Smooth muscle cell (in vitro differentiated cells): ENCODE data around the gene OS9. TPM values are rescaled to one million over a fixed set of nuclear protein-coding genes. Genes with fewer than 3 reads are reported as not detected.

ENCODE experiments used
- DNase-seq: peaks from one replicate; lab custom pipeline; 2025; ENCODE audit not compliant: unreplicated experiment; lab: John Stamatoyannopoulos, UW
- H2AFZ ChIP-seq: fragments of 200-600 bp; sonication (generic); 2 replicates; pipeline ENCODE4 v1.6.0; 2016; ENCODE audit warnings: antibody characterized with exemption, low read depth, mild to moderate bottlenecking
- H3F3A ChIP-seq: fragments of 200-600 bp; sonication (generic); 2 replicates; pipeline ENCODE4 v1.6.0; 2017; ENCODE audit warnings: antibody characterized with exemption, low read depth
- H3K27ac ChIP-seq: fragments of 200-600 bp; sonication (generic); 2 replicates; pipeline ENCODE4 v1.5.1; 2016; ENCODE audit warnings: low read depth, mild to moderate bottlenecking
- H3K27me3 ChIP-seq: fragments of 200-600 bp; sonication (generic); 2 replicates; pipeline ENCODE4 v1.6.1; 2016; ENCODE audit warnings: low read depth, mild to moderate bottlenecking
- H3K36me3 ChIP-seq: fragments of 200-600 bp; sonication (generic); 2 replicates; pipeline ENCODE4 v1.5.1; 2016; ENCODE audit warnings: low read depth
- H3K4me1 ChIP-seq: fragments of 200-600 bp; sonication (generic); 2 replicates; pipeline ENCODE4 v1.5.1; 2016; ENCODE audit warnings: low read depth
- H3K4me2 ChIP-seq: fragments of 200-600 bp; sonication (generic); 2 replicates; pipeline ENCODE4 v1.6.0; 2016; ENCODE audit warnings: mild to moderate bottlenecking
- H3K4me3 ChIP-seq: fragments of 200-600 bp; sonication (generic); 2 replicates; pipeline ENCODE4 v1.5.1; 2016; ENCODE audit warnings: mild to moderate bottlenecking
- H3K79me2 ChIP-seq: fragments of 200-600 bp; sonication (generic); 2 replicates; pipeline ENCODE4 v1.6.0; 2016; ENCODE audit warnings: low read depth, mild to moderate bottlenecking
- H3K9ac ChIP-seq: fragments of 200-600 bp; sonication (generic); 2 replicates; pipeline ENCODE4 v1.6.0; 2016; ENCODE audit warnings: low read depth
- H3K9me3 ChIP-seq: fragments of 200-600 bp; sonication (generic); replicated peaks from 2 replicates; pipeline ENCODE4 v1.5.1; 2016; ENCODE audit warnings: low read depth
- H4K20me1 ChIP-seq: fragments of 200-600 bp; sonication (generic); 2 replicates; pipeline ENCODE4 v1.6.0; 2016; ENCODE audit warnings: low read depth
- CTCF ChIP-seq: fragments of 200-600 bp; sonication (generic); IDR thresholded peaks from 2 replicates; pipeline ENCODE4 v1.5.1; 2017; ENCODE audit warnings: borderline replicate concordance, mild to moderate bottlenecking, antibody characterized with exemption; ENCODE audit not compliant: insufficient read depth, poor library complexity, severe bottlenecking
- WGBS: methylation state at CpG from one replicate; pipeline ENCODE4 v1.1.7; 2016; ENCODE audit warnings: low lambda C conversion rate; 5-methylcytosine and 5-hydroxymethylcytosine counted together
- polyA plus RNA-seq: library from polyadenylated mRNA; unstranded; fragments of >200 nt; fragmentation: Nextera tagmentation; extraction: Ambion mirVana; gene quantifications from 2 replicates; pipeline ENCODE4 v1.2.1, GENCODE V29; 2016
- total RNA-seq: library from RNA; depleted of rRNA; stranded (reverse); fragments of >200 nt; gene quantifications from 2 replicates; pipeline ENCODE4 v1.2.3, GENCODE V29; 2014

Gene OS9
- total and polyA plus RNA-seq, 2 experiments from 2014 or later, result 179 to 236 TPM

DNA sequence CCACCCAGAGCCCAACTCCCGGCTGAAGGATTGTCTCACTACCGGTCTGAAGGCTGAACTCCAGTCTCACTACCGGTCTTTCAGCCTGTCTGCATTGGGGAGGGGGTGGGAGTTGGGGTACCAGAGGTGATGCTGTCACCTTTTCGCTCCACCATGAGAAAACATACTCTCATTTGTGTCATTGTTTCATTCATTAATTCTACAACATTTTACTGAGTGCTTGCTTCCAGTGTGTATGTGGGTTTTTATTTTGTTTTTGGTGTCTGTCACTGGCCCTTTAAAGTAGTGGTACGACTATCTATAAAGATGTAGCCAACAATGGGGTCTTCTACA, 58.7 kb downstream of the OS9 start:
- peaks cover 23% of the 10 kb centered on the region for H3K4me1 ChIP-seq
- H3K4me2 ChIP-seq, result peak overlapping the region; percentile 80
- peak overlapping the region; percentile 43 for H3K4me3 ChIP-seq
- H3K79me2 ChIP-seq, result peaks cover 23% of the 10 kb centered on the region
- 11% methylated on average over 3 of the region's 5 CpGs for WGBS
- no peak for TF ChIP-seq CTCF
- no peaks in the 10 kb centered on the region for H3K9me3 ChIP-seq
- no peaks in the 10 kb centered on the region for H4K20me1 ChIP-seq
- no peak for DNase-seq
- H3K9ac ChIP-seq, result peak overlapping the region; percentile 12
- no peaks in the 10 kb centered on the region for H3K36me3 ChIP-seq
- H3K27ac ChIP-seq, result peak overlapping the region; percentile 35
- H3F3A ChIP-seq, result peaks cover 10% of the 10 kb centered on the region
- H3K27me3 ChIP-seq, result peaks cover 31% of the 10 kb centered on the region
- H2AFZ ChIP-seq, result no peak overlapping the region

GRCh38 chr12:57753756-57754337, 59.9 kb downstream of the OS9 start:
- H3K79me2 ChIP-seq, result peaks cover 23% of the 10 kb centered on the region
- H3K9me3 ChIP-seq, result no peaks in the 10 kb centered on the region
- 12% methylated on average over 1 of the region's 1 CpG for WGBS
- no peak overlapping the region for H2AFZ ChIP-seq
- peaks cover 23% of the 10 kb centered on the region for H3K4me1 ChIP-seq
- peak overlapping the region; percentile 63 for H3K4me3 ChIP-seq
- DNase-seq, result no peak
- H3K27me3 ChIP-seq, result peaks cover 35% of the 10 kb centered on the region
- no peaks in the 10 kb centered on the region for H4K20me1 ChIP-seq
- H3K9ac ChIP-seq, result no peak overlapping the region
- no peaks in the 10 kb centered on the region for H3K36me3 ChIP-seq
- no peak overlapping the region for H3K27ac ChIP-seq
- peak overlapping the region; percentile 94 for H3K4me2 ChIP-seq
- no peak for TF ChIP-seq CTCF
- peaks cover 7% of the 10 kb centered on the region for H3F3A ChIP-seq

DNA sequence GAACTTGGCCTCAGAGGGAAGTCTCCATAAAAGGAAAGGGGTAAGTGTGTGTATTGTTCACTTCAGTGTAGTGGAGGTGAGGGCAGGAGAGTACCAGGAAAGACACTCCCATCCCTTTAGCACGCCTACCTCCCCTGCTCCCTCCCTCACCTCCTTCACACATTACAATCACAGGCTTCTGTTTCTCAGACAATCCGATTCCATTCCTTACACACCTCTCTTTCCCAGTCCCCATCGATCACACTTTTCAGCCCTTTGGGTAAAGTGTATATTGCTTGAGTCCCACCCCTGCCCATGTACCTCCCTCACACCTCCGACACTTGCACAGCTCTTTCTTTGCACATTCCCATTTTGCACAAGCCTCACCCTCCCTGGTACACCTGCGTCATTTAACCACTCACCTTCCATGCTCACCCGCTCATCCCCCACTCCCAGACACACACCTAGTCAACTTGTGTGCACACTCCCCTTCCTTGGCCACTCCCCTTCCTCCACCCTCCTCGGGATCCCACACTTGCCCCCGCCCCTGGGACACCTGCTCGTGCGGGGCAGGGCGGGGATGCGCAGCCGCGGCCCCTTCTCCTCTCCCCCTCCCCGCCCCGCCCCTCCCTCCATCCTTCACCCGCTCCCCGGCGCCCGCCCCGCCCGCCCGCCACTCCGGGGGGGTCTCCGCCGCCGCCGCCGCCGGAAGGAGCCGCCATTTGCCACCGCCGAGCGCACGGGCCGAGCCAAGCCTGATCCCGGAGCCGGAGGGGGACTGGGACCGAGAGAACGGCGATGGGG, 60.7 kb downstream of the OS9 start, which contains the start of gene MARCHF9:
Gene MARCHF9, plus strand, starts transcription at position 693 of the 783 bp plus-strand sequence. CDS start 426 bp downstream, outside the sequence.
- peaks cover under 1% of the 10 kb centered on the region for H4K20me1 ChIP-seq
- H3K27me3 ChIP-seq, result peaks cover 35% of the 10 kb centered on the region
- no peak for DNase-seq
- H3K79me2 ChIP-seq, result peaks cover 20% of the 10 kb centered on the region
- no peaks in the 10 kb centered on the region for H3K36me3 ChIP-seq
- H3K4me1 ChIP-seq, result peaks cover 23% of the 10 kb centered on the region
- peak within 1 kb of the TSS; percentile 94 for H3K4me2 ChIP-seq
- no peak within 1 kb of the TSS for H2AFZ ChIP-seq
- no peak within 1 kb of the TSS for H3K27ac ChIP-seq
- no peak within 1 kb of the TSS for H3K9ac ChIP-seq
- TF ChIP-seq CTCF, result no peak
- peak within 1 kb of the TSS; percentile 63 for H3K4me3 ChIP-seq
- WGBS, result 2% methylated on average over 8 of the region's 41 CpGs
- no peaks in the 10 kb centered on the region for H3K9me3 ChIP-seq
- peaks cover 7% of the 10 kb centered on the region for H3F3A ChIP-seq

- Histone ChIP-seq H3K4me3 (peak overlapping the region; percentile 63), H3K27me3 (peaks cover 35% of the 10 kb centered on the region), H2AFZ (no peak overlapping the region), H3F3A (peaks cover 7% of the 10 kb centered on the region), H3K9ac (no peak overlapping the region), H3K9me3 (no peaks in the 10 kb centered on the region), H4K20me1 (peaks cover 6% of the 10 kb centered on the region), H3K79me2 (peaks cover 15% of the 10 kb centered on the region), H3K4me1 (peaks cover 23% of the 10 kb centered on the region), H3K36me3 (no peaks in the 10 kb centered on the region), H3K27ac (no peak overlapping the region), H3K4me2 (peak overlapping the region; percentile 94)
- DNase-seq, result no peak
- 2% methylated on average over 17 of the region's 34 CpGs for WGBS
- TF ChIP-seq CTCF, result no peak
Observed at GRCh38 chr12:57755194-57755453, 61.2 kb downstream of the OS9 start.
